Measurements from ENCODE around the gene DPF3.

DPF3 gene

GRCh38 chr14:72636094-72636493 is 257.8 kb downstream of the DPF3 start:
- no peak for DNase-seq (ENCODE audit: extremely low spot score)
- CTCF ChIA-PET: interaction anchor here (0.6 kb wide), 1 partner anchor 16 kb away, joined by 5 read pairs; no protein-coding TSS in a partner anchor
- no peak for TF ChIP-seq ZNF384 (IDR thresholded peaks at IDR 0.05)
- no peak for TF ChIP-seq L3MBTL2 (conservative IDR thresholded peaks at IDR 0.05)
- TF ChIP-seq SUZ12 (IDR thresholded peaks at IDR 0.05): no peak
- TF ChIP-seq NFRKB (IDR thresholded peaks at IDR 0.05): no peak
- TF ChIP-seq SP1 (IDR thresholded peaks at IDR 0.05): no peak
- POLR2A ChIA-PET: no interaction called here

GRCh38 chr14:72634691-72635616 is 258.9 kb downstream of the DPF3 start:
- POLR2A ChIA-PET: no interaction called here
- peak; percentile 24 for DNase-seq (ENCODE audit: extremely low spot score)
- CTCF ChIA-PET: no interaction called here
- no peak for TF ChIP-seq FOXM1 (IDR thresholded peaks at IDR 0.05; ENCODE audit: borderline replicate concordance)
- TF ChIP-seq FOXA1 (IDR thresholded peaks at IDR 0.05): no peak

GRCh38 chr14:72633551-72633950 is 260.4 kb downstream of the DPF3 start:
- POLR2A ChIA-PET: no interaction called here
- TF ChIP-seq SP1 (IDR thresholded peaks at IDR 0.05) (no peak), ELF4 (IDR thresholded peaks at IDR 0.05) (no peak), ZNF384 (IDR thresholded peaks at IDR 0.05) (no peak), LEF1 (IDR thresholded peaks at IDR 0.05; ENCODE audit: borderline replicate concordance) (no peak), FOXK2 (IDR thresholded peaks at IDR 0.05) (no peak), FOXM1 (IDR thresholded peaks at IDR 0.05; ENCODE audit: borderline replicate concordance) (no peak), TARDBP (IDR thresholded peaks at IDR 0.05) (no peak), NFRKB (IDR thresholded peaks at IDR 0.05) (no peak), HDGF (IDR thresholded peaks at IDR 0.05; ENCODE audit: borderline replicate concordance) (no peak)
- no peak for DNase-seq (ENCODE audit: extremely low spot score)
- CTCF ChIA-PET: no interaction called here

GRCh38 chr14:72632727-72633126 is 261.2 kb downstream of the DPF3 start:
- ChIA-PET POLR2A (no interaction called here), CTCF (interaction anchor here (1.0 kb wide), 1 partner anchor 16 kb away, joined by 4 read pairs; no protein-coding TSS in a partner anchor)
- TF ChIP-seq LEF1 (IDR thresholded peaks at IDR 0.05; ENCODE audit: borderline replicate concordance): no peak
- no peak for DNase-seq (ENCODE audit: extremely low spot score)

- ChIA-PET POLR2A (no interaction called here), CTCF (interaction anchor here (0.6 kb wide), 1 partner anchor 183 kb away, joined by 3 read pairs; no protein-coding TSS in a partner anchor)
- no peak for DNase-seq (ENCODE audit: extremely low spot score)
- no peak for TF ChIP-seq L3MBTL2 (conservative IDR thresholded peaks at IDR 0.05)
- no peak for TF ChIP-seq FOXA1 (IDR thresholded peaks at IDR 0.05)
Measured at GRCh38 chr14:72631401-72631800, 262.5 kb downstream of the DPF3 start.

- TF ChIP-seq PKNOX1 (IDR thresholded peaks at IDR 0.05) (no peak), SP1 (IDR thresholded peaks at IDR 0.05) (no peak), FOXM1 (IDR thresholded peaks at IDR 0.05; ENCODE audit: borderline replicate concordance) (no peak), SUZ12 (IDR thresholded peaks at IDR 0.05) (no peak), NFRKB (IDR thresholded peaks at IDR 0.05) (no peak), TARDBP (IDR thresholded peaks at IDR 0.05) (no peak), ZNF384 (IDR thresholded peaks at IDR 0.05) (no peak), HDGF (IDR thresholded peaks at IDR 0.05; ENCODE audit: borderline replicate concordance) (no peak), BHLHE40 (IDR thresholded peaks at IDR 0.05; ENCODE audit: borderline replicate concordance) (no peak), FOXK2 (IDR thresholded peaks at IDR 0.05) (no peak), L3MBTL2 (conservative IDR thresholded peaks at IDR 0.05) (no peak), ELF4 (IDR thresholded peaks at IDR 0.05) (no peak), ARNT (IDR thresholded peaks at IDR 0.05) (no peak), CTBP1 (IDR thresholded peaks at IDR 0.05; ENCODE audit: borderline replicate concordance) (no peak), FOXA1 (IDR thresholded peaks at IDR 0.05) (no peak), LEF1 (IDR thresholded peaks at IDR 0.05; ENCODE audit: borderline replicate concordance) (no peak)
- POLR2A ChIA-PET: no interaction called here
- DNase-seq (ENCODE audit: extremely low spot score): no peak
- CTCF ChIA-PET: interaction anchor here (0.5 to 0.6 kb wide), 2 partner anchors 10 to 935 kb away, joined by 3 read pairs; no protein-coding TSS in a partner anchor
Measured at GRCh38 chr14:72630374-72630773, 263.5 kb downstream of the DPF3 start.

GRCh38 chr14:72629534-72629933 is 264.4 kb downstream of the DPF3 start:
- ChIA-PET POLR2A (no interaction called here), CTCF (no interaction called here)
- no peak for DNase-seq (ENCODE audit: extremely low spot score)

More at GRCh38 chr14:72629534-72629933, 264.4 kb downstream of the DPF3 start:
- TF ChIP-seq L3MBTL2 (conservative IDR thresholded peaks at IDR 0.05) (no peak), ELF4 (IDR thresholded peaks at IDR 0.05) (no peak), CTBP1 (IDR thresholded peaks at IDR 0.05; ENCODE audit: borderline replicate concordance) (no peak), FOXM1 (IDR thresholded peaks at IDR 0.05; ENCODE audit: borderline replicate concordance) (no peak), NFRKB (IDR thresholded peaks at IDR 0.05) (no peak), ARNT (IDR thresholded peaks at IDR 0.05) (no peak), SUZ12 (IDR thresholded peaks at IDR 0.05) (no peak), ZNF384 (IDR thresholded peaks at IDR 0.05) (no peak), HDGF (IDR thresholded peaks at IDR 0.05; ENCODE audit: borderline replicate concordance) (no peak), TARDBP (IDR thresholded peaks at IDR 0.05) (no peak), FOXK2 (IDR thresholded peaks at IDR 0.05) (no peak), FOXA1 (IDR thresholded peaks at IDR 0.05) (no peak), PKNOX1 (IDR thresholded peaks at IDR 0.05) (no peak), BHLHE40 (IDR thresholded peaks at IDR 0.05; ENCODE audit: borderline replicate concordance) (no peak), SP1 (IDR thresholded peaks at IDR 0.05) (no peak)

All from HEK293T (cell line).